HAP-1 (cell line): ENCODE measurements around the gene PAQR3.

Experiments used
- DNase-seq, 2 experiments: peaks; one replicate each; pipeline ENCODE4 v3.0.0-alpha.2; 2016 to 2020; ENCODE audit warnings: low spot score in 2 of 2
- H3K27me3 ChIP-seq: fragments of 250-450 bp; sonication (Bioruptor Pico); 2 replicates; pipeline ENCODE4 v1.5.1; 2020; ENCODE audit warnings: low read depth, mild to moderate bottlenecking, moderate library complexity
- H3K36me3 ChIP-seq: fragments of 250-450 bp; sonication (Bioruptor Pico); replicated peaks from 2 replicates; pipeline ENCODE4 v1.5.1; 2020; ENCODE audit warnings: mild to moderate bottlenecking
- H3K4me1 ChIP-seq: fragments of 250-450 bp; sonication (Bioruptor Pico); 2 replicates; pipeline ENCODE4 v1.5.1; 2020; ENCODE audit warnings: mild to moderate bottlenecking
- H3K4me3 ChIP-seq: fragments of 250-450 bp; sonication (Bioruptor Pico); 2 replicates; pipeline ENCODE4 v1.5.1; 2020; ENCODE audit warnings: mild to moderate bottlenecking, moderate library complexity
- H3K9me3 ChIP-seq: fragments of 250-450 bp; sonication (Bioruptor Pico); 2 replicates; pipeline ENCODE4 v1.5.1; 2020; ENCODE audit warnings: mild to moderate bottlenecking, moderate library complexity
- in situ Hi-C: fragments of 300-500 bp; cut with MboI; formaldehyde crosslinking; loops from 3 replicates; pipeline ENCODE4 v1.14.3; 2020; ENCODE audit warnings: low sequenced_read_pairs, inconsistent platforms, mixed read lengths

PAQR3 gene

DNA sequence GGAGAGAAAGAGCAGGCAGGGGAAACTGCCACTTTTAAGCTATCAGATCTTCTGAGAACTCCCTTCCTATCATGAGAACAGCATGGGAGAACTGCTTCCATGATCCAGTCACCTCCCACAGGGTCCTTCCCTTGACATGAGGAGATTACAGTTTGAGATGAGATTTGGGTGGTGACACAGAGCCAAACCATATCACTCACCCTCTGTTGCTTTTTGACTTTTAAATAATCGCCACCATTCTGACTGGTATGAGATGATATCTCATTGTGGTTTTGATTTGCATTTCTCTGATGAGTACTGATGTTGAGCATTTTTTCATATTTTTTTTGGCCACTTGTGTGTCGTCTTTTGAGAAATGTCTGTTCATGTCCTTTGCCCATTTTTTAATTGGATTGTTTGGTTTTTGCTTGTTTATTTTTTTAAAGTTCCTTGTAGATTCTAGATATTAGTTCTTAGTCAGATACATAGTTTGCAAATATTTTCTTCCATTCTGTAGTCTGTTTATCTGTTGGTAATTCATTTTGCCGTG is 6.5 kb upstream of the PAQR3 start:
- no peaks in the 10 kb centered on the region for H3K9me3 ChIP-seq
- no peak for DNase-seq
- no peaks in the 10 kb centered on the region for H3K4me1 ChIP-seq
- in situ Hi-C loops = loop anchor here (25.0 kb wide), 2 partner anchors 1242 to 1392 kb away; partner anchors contain the start of genes CFAP299 and PRDM8
- H3K27me3 ChIP-seq = peaks cover 4% of the 10 kb centered on the region; the same call in 1 of the 2 replicates
- H3K36me3 ChIP-seq = no peaks in the 10 kb centered on the region
- no peak overlapping the region for H3K4me3 ChIP-seq

DNA sequence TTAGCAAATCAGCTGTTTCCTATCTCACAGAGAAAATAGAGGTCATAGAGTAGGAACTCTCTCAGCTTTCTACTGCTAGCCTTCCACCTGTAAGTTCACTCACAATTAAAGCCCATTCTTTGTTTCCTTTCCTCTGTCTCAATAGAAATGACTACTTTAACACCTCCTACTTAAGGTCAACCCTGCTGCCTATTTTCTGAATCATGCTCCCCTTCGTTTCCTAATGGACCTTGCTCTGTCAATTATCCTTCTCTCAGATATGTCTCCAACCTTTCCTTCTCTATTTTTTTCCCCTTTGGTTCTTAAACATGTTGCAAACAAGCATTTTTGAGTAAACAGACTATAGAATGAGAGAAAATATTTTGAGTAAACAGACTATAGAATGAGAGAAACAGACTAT is 5.1 kb upstream of the PAQR3 start:
- H3K36me3 ChIP-seq = no peaks in the 10 kb centered on the region
- H3K4me3 ChIP-seq = no peak overlapping the region
- in situ Hi-C loops = loop anchor here (25.0 kb wide), 2 partner anchors 1243 to 1393 kb away; partner anchors contain the start of genes CFAP299 and PRDM8
- no peak for DNase-seq
- H3K27me3 ChIP-seq = peaks cover 4% of the 10 kb centered on the region; the same call in 1 of the 2 replicates
- peaks cover 5% of the 10 kb centered on the region for H3K4me1 ChIP-seq
- H3K9me3 ChIP-seq = no peaks in the 10 kb centered on the region

DNA sequence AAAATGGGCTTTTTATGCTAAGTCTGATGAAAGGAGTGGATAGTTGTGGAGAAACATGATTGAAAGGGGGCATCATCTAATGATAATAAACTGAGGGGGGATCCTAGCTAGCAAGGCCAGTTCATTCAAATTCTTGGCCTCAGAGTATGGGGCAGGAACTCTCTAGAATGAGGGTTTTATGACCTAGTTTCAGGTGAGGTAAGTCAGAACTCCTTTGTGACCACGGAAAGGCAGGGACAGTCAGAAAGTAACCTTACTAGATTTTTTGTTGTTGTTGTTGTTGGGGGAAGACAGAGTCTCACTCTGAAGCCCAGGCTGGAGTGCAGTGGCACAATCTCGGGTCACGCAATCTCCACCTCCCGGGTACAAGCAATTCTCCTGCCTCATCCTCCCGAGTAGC is 1.5 kb upstream of the PAQR3 start:
- Histone ChIP-seq H3K27me3 (no peaks in the 10 kb centered on the region), H3K9me3 (no peaks in the 10 kb centered on the region), H3K4me3 (no peak overlapping the region), H3K4me1 (peaks cover 22% of the 10 kb centered on the region), H3K36me3 (no peaks in the 10 kb centered on the region)
- in situ Hi-C loops = loop anchor here (25.0 kb wide), 2 partner anchors 1247 to 1397 kb away; partner anchors contain the start of genes CFAP299 and PRDM8
- DNase-seq = no peak

DNA sequence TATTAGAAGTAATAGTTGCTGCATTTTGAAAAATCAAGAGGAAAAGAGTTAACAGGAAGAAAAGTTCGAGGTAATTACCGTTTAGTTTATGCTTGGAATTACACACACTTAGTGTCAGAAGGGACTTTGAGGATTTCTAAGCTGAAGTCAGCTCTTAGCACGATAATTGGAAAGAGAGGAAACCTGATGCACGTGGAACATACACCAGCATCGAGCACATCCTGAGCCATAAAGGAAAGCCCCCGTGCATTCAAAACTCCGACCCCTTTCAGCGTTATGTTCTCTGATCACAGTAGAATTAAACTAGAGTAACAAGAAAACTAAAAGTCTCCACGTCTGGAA is 400 bp upstream of the PAQR3 start:
- in situ Hi-C loops = loop anchor here (25.0 kb wide), 2 partner anchors 1248 to 1398 kb away; partner anchors contain the start of genes CFAP299 and PRDM8

DNA sequence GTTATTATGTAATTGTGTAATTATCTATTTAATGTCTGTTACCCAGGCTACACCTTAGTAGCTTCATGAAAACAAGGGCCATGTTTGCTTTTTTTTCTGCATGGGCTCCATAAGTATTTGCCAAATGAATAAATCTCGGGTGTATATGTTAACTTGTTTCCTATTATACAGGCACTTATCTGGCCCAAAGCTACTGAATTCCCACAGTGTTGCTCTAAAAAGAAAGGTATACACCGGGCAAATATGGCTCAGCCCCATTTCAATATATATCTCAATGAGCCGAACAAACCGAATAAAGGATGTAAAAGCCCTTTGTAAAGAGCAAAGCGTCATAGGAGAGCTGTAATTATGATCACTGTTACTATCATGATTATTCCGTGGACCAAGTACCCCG is 767 bp downstream of the PAQR3 start:
- in situ Hi-C loops = loop anchor here (25.0 kb wide), 2 partner anchors 1249 to 1399 kb away; partner anchors contain the start of genes CFAP299 and PRDM8
- Histone ChIP-seq H3K9me3 (no peaks in the 10 kb centered on the region), H3K36me3 (no peaks in the 10 kb centered on the region), H3K4me1 (peaks cover 22% of the 10 kb centered on the region), H3K27me3 (no peaks in the 10 kb centered on the region), H3K4me3 (peak overlapping the region; percentile 66)
- no peak for DNase-seq

More for the DNA sequence above, 400 bp upstream of the PAQR3 start:
- no peak for DNase-seq
- no peaks in the 10 kb centered on the region for H3K27me3 ChIP-seq
- peak overlapping the region; percentile 20 for H3K4me3 ChIP-seq
- peaks cover 22% of the 10 kb centered on the region for H3K4me1 ChIP-seq
- H3K36me3 ChIP-seq = no peaks in the 10 kb centered on the region
- no peaks in the 10 kb centered on the region for H3K9me3 ChIP-seq

DNA sequence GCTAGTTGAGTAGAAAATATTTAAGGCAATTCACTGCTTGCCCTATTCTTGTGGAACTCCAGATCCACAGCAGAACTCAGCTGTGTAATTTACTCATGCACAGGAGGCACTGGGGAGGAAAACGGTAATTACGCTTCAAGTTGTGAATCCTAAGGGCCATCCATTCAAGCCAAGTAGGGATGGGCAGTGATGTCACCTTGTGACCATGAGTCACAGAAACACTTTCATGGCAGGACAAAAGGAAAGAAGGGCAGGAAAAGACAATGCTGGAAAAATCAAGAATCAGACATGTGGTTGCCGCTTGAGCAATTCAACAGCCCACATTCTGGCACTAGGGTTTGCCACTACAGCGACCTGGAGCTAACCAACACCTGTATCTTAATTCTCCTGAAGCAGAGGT is 1.4 kb downstream of the PAQR3 start:
- H3K27me3 ChIP-seq = no peaks in the 10 kb centered on the region
- peak overlapping the region; percentile 66 for H3K4me3 ChIP-seq
- H3K36me3 ChIP-seq = no peaks in the 10 kb centered on the region
- in situ Hi-C loops = loop anchor here (25.0 kb wide), 2 partner anchors 1249 to 1399 kb away; partner anchors contain the start of genes CFAP299 and PRDM8
- no peak for DNase-seq
- H3K9me3 ChIP-seq = no peaks in the 10 kb centered on the region
- H3K4me1 ChIP-seq = peaks cover 22% of the 10 kb centered on the region

DNA sequence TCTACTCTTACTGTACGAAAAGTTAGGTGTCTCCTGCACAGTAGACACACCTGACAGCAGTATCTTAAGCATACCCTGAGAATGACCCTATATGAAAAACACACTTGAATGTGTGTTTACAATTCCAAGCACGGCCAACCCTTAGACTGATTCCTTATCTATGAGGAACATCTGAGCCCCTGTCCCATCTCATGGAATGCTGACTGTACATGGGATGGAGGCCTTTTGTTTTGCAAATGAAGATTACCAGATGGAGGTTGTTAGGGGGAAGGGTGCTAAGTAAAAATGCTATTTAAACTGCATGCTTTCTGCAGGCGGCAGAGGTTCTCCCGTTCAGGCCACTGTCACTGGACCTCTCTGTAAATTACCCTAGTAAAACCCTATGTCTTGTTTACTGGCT is 2.2 kb downstream of the PAQR3 start:
- Histone ChIP-seq H3K4me1 (peaks cover 22% of the 10 kb centered on the region), H3K4me3 (no peak overlapping the region), H3K9me3 (no peaks in the 10 kb centered on the region), H3K36me3 (no peaks in the 10 kb centered on the region), H3K27me3 (no peaks in the 10 kb centered on the region)
- in situ Hi-C loops = loop anchor here (25.0 kb wide), 2 partner anchors 1250 to 1400 kb away; partner anchors contain the start of genes CFAP299 and PRDM8
- peak; percentile 66 to 89 for DNase-seq

DNA sequence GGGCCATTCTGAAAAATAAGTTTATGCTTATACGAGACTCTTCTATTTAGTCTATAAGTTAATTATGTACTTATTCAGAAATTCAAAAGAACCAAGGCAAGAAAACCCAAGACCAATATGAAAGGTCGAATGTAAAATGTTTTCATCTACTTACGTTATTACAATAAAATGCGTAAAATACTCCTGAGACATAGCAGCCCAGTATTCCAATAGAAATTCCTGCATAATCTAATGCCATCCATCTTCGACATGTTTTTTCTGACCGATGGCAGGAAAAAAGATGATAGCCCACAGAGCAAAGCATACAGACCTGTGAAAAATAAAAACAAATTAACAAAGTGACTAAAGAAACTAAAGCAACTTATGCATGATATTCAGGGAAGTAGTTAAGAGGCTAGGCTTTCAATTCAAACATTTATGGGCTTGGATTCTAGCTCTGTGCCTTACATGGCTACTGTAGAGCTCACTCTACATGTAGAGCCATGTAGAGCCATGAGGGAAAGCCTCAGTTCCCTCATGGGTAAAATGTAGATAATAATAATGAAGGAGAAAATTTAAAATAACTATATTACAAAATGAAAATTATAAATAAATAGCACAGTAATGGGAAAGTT is 9.1 kb downstream of the PAQR3 start:
- in situ Hi-C loops = loop anchor here (25.0 kb wide), 2 partner anchors 1257 to 1407 kb away; partner anchors contain the start of genes CFAP299 and PRDM8
- peaks cover 18% of the 10 kb centered on the region for H3K4me1 ChIP-seq
- H3K36me3 ChIP-seq = peaks cover 3% of the 10 kb centered on the region
- no peaks in the 10 kb centered on the region for H3K9me3 ChIP-seq
- H3K4me3 ChIP-seq = no peak overlapping the region
- no peak for DNase-seq
- H3K27me3 ChIP-seq = no peaks in the 10 kb centered on the region

DNA sequence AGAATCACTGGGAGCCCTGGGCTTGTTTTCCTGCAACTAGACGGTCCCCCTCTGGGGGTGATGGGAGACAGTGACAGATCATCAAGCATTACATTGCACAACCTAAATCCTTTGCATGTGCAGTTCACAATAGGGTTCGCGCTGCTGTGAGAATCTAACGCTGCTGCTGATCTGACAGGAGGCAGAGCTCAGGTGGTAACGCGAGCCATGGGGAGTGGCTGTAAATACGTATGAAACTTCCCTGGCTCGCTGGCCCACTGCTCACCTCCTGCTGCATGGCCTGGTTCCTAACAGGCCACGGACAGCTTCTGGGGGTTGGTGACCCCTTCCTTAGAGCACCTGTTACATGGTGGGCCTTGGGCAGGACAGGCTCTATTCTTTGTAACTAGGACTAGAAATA is 10.4 kb downstream of the PAQR3 start:
- in situ Hi-C loops = loop anchor here (25.0 kb wide), 2 partner anchors 1258 to 1408 kb away; partner anchors contain the start of genes CFAP299 and PRDM8

DNA sequence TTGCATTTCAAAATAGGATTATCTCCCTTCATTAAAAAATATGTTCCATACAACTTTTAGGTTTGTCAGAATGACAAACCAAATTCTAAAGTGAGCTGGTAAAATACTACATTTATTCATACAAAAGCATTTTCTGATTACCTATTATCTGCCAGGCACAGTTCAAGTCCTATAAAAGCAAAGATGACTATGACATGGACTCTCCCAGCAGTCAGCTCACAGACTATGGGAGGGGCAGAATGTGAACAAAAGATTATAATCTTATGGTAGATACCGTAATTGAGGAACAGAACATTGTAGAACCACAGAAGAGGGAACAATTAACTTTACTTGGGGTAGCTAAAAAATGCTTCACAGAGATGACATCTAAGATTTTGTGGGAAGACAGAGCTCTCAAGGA is 12.4 kb downstream of the PAQR3 start:
- peaks cover 18% of the 10 kb centered on the region for H3K4me1 ChIP-seq
- H3K27me3 ChIP-seq = no peaks in the 10 kb centered on the region
- no peaks in the 10 kb centered on the region for H3K9me3 ChIP-seq
- H3K4me3 ChIP-seq = no peak overlapping the region
- in situ Hi-C loops = loop anchor here (25.0 kb wide), 2 partner anchors 1260 to 1410 kb away; partner anchors contain the start of genes CFAP299 and PRDM8
- peak; percentile 39 to 82 for DNase-seq
- peaks cover 11% of the 10 kb centered on the region for H3K36me3 ChIP-seq

More for the DNA sequence above, 10.4 kb downstream of the PAQR3 start:
- Histone ChIP-seq H3K4me1 (peaks cover 18% of the 10 kb centered on the region), H3K9me3 (no peaks in the 10 kb centered on the region), H3K36me3 (peaks cover 3% of the 10 kb centered on the region), H3K27me3 (no peaks in the 10 kb centered on the region), H3K4me3 (no peak overlapping the region)
- peak in 1 of 2 experiments; percentile 22 for DNase-seq

DNA sequence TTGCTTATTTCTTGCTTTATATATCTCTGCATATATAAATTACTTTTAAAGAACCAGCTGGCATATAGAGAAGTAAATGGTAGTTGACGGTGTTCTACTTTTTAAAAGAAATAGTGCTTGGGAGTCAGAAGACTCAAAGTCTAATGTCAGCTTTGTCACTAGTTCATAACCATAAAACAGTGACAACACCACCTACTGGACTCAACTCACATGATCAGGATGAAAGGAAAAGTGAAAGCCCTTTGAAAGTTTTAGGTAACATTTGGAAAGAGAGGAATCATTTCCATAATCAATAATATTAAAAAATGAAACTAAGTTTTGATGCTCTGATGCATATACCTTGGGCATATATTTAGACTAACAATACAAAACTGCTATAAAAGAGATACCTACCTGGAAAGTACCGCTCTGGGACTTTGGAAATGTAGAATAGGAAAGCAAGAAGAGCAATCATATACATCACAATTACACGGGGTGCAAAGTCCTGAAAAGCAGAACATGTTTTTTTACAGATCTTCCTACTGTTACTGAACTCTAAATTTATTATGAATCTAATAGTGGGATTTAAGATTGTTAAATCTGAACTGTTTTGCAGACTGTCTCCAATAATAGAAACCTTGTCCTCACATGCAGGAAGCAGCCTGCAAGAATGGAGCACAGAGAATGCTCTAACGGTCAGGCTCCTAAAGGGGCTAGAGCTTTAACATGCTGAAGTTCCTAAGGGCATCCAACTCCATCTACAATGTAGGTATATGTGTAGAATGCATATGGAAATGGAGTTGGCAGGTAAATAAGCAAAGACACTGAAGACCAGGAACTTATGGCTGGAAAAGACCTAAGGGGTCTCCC is 15.6 kb downstream of the PAQR3 start:
- no peak for DNase-seq
- in situ Hi-C loops = no loop called here
- H3K9me3 ChIP-seq = no peaks in the 10 kb centered on the region

DNA sequence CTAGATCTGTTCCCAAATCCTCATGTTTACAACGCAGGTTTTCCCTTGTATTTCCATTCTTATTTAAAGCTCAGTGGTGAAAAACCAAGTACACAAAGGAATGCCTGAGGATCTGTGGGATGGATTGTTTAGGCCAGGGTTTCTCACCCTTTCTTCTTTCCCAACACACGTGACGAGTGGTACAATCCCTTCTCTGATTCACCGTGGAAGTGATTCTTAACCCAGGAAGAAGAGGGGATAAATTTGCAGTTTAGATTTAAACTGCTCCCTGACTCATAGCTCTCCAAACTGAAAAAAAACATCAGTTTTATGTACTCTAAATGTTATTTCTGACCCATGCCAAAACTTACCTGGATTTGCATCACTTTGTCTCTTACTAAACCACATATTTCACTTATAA is 17.0 kb downstream of the PAQR3 start:
- H3K9me3 ChIP-seq = no peaks in the 10 kb centered on the region
- in situ Hi-C loops = no loop called here
- peaks cover 9% of the 10 kb centered on the region for H3K4me1 ChIP-seq
- no peak for DNase-seq
- peaks cover 8% of the 10 kb centered on the region for H3K36me3 ChIP-seq
- no peak overlapping the region for H3K4me3 ChIP-seq
- H3K27me3 ChIP-seq = no peaks in the 10 kb centered on the region

More for the DNA sequence above, 15.6 kb downstream of the PAQR3 start:
- Histone ChIP-seq H3K36me3 (peaks cover 8% of the 10 kb centered on the region), H3K4me3 (no peak overlapping the region), H3K4me1 (peaks cover 18% of the 10 kb centered on the region), H3K27me3 (no peaks in the 10 kb centered on the region)

DNA sequence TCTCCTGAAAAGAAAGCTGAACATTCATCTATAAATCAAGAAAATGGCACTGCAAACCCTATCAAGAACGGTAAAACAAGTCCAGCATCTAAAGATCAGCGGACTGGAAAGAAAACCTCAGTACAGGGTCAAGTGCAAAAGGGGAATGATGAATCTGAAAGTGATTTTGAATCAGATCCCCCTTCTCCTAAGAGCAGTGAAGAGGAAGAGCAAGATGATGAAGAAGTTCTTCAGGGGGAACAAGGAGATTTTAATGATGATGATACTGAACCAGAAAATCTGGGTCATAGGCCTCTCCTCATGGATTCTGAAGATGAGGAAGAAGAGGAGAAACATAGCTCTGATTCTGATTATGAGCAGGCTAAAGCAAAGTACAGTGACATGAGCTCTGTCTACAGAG is 28.6 kb downstream of the PAQR3 start:
- Histone ChIP-seq H3K27me3 (no peaks in the 10 kb centered on the region), H3K4me1 (peaks cover 2% of the 10 kb centered on the region; the same call in 1 of the 2 replicates), H3K9me3 (no peaks in the 10 kb centered on the region), H3K36me3 (no peaks in the 10 kb centered on the region; the same call in 1 of the 2 replicates), H3K4me3 (no peak overlapping the region)
- in situ Hi-C loops = no loop called here
- no peak for DNase-seq
